Measurements from ENCODE around the gene IGFL1.
"Not testable (repeated sequence)": the region's sequence is repeated elsewhere in the genome, so short reads cannot be mapped to it uniquely, and the experiment has no call there.

Gene IGFL1

GRCh38 chr19:46270521-46271256, 41.1 kb downstream of the IGFL1 start:
- DNase-seq (ENCODE audit: low read depth, low spot score) = no peak

GRCh38 chr19:46271481-46272197, 42.1 kb downstream of the IGFL1 start:
- no peak for DNase-seq (ENCODE audit: low read depth, low spot score)

GRCh38 chr19:46273931-46274330, 44.4 kb downstream of the IGFL1 start:
- DNase-seq (ENCODE audit: low read depth, low spot score) = not testable (repeated sequence)

GRCh38 chr19:46279177-46279576, 49.6 kb downstream of the IGFL1 start:
- no peak for DNase-seq (ENCODE audit: low read depth, low spot score)
